HepG2 (cell line): ENCODE measurements around the gene SCGB1D4. TPM values are rescaled to one million over a fixed set of nuclear protein-coding genes. Genes with fewer than 3 reads are reported as not detected.

Experiments used
- ATAC-seq: fragments of 200-7000 bp; cut with Tn5 transposase; 3 replicates; pipeline ENCODE4 v1.9.1; 2020; ENCODE audit warnings: mild to moderate bottlenecking, moderate library complexity
- BruUV-seq: library from RNA; stranded (reverse); fragments of 400-500 nt; replicated peaks from 2 replicates; lab custom pipeline; 2021; lab: Mats Ljungman, UMichigan
- CTCF ChIA-PET: fragments of 300-600 bp; formaldehyde crosslinking; extraction: SDS; loops from one replicate; lab custom pipeline; 2021; ENCODE audit warnings: low total read pairs, inconsistent platforms, low intra/inter-chr PET ratio; lab: Yijun Ruan, JAX
- POLR2A ChIA-PET: fragments of 350-600 bp; sonication (Branson Sonifier 250); formaldehyde crosslinking; loops from one replicate; lab custom pipeline; 2020; ENCODE audit warnings: antibody characterized with exemption, inconsistent platforms; lab: Yijun Ruan, JAX
- DNase-seq: peaks from one replicate; pipeline ENCODE4 v3.0.0-alpha.2; 2015; ENCODE audit warnings: low spot score
- FAIRE-seq: peaks from 3 replicates; lab custom pipeline; 2011; peaks lifted over from hg19 to GRCh38; lab: Jason Lieb, UNC
- H2AFZ ChIP-seq: one replicate; pipeline ENCODE4 v1.6.1; 2011; ENCODE audit warnings: low read length, inconsistent platforms
- H3K27ac ChIP-seq: fragments of 300-600 bp; 3 replicates; pipeline ENCODE4 v1.8.0; 2011; ENCODE audit warnings: mixed run types, mild to moderate bottlenecking, mixed read lengths, low read length, inconsistent platforms; ENCODE audit not compliant: insufficient read depth; ENCODE audit errors: extremely low read length
- H3K27me3 ChIP-seq, 2 experiments: fragments of 200-600 bp in 1 of 2; 2 replicates in 1 of 2; 3 replicates in 1 of 2; pipeline versions ENCODE4 v1.6.0 to v1.8.0; 2011; ENCODE audit warnings: low read length in 2 of 2, mild to moderate bottlenecking in 2 of 2, moderate library complexity in 2 of 2, inconsistent platforms in 1 of 2; ENCODE audit not compliant: insufficient read depth in 2 of 2, control insufficient read depth in 1 of 2
- H3K36me3 ChIP-seq, 2 experiments: fragments of 200-600 bp in 1 of 2; replicated peaks in 1 of 2; 2 replicates in 1 of 2; 3 replicates in 1 of 2; pipeline versions ENCODE4 v1.5.1 to v1.8.0; 2011; ENCODE audit warnings: low read length in 2 of 2, inconsistent platforms in 1 of 2; ENCODE audit not compliant: insufficient read depth in 2 of 2, control insufficient read depth in 1 of 2
- H3K4me1 ChIP-seq: 2 replicates; pipeline ENCODE4 v1.5.1; 2012; ENCODE audit warnings: low read length, inconsistent platforms; ENCODE audit not compliant: insufficient read depth
- H3K4me2 ChIP-seq: 2 replicates; pipeline ENCODE4 v1.6.0; 2011; ENCODE audit warnings: low read depth, low read length, inconsistent platforms
- H3K4me3 ChIP-seq, 3 experiments: fragments of 200-600 bp in 1 of 3; sonication (generic), shearing (Covaris generic) in 1 of 3; replicated peaks in 1 of 3; 2 replicates each; pipeline ENCODE4 v1.5.1; 2011 to 2016; ENCODE audit warnings: low read length in 3 of 3, inconsistent platforms in 2 of 3, low read depth in 2 of 3, mild to moderate bottlenecking in 2 of 3, control low read depth in 1 of 3, mixed read lengths in 1 of 3; ENCODE audit not compliant: insufficient read depth in 1 of 3
- H3K79me2 ChIP-seq: one replicate; pipeline ENCODE4 v1.6.1; 2011; ENCODE audit warnings: low read length, inconsistent platforms; ENCODE audit not compliant: insufficient read depth
- H3K9ac ChIP-seq: 2 replicates; pipeline ENCODE4 v1.6.0; 2011; ENCODE audit warnings: mild to moderate bottlenecking, low read depth, low read length, inconsistent platforms; ENCODE audit not compliant: insufficient read depth
- H3K9me3 ChIP-seq: 2 replicates; pipeline ENCODE4 v1.5.1; 2012; ENCODE audit warnings: mild to moderate bottlenecking, low read length
- H4K20me1 ChIP-seq: 2 replicates; pipeline ENCODE4 v1.6.0; 2011; ENCODE audit warnings: inconsistent platforms, mild to moderate bottlenecking, low read length, moderate library complexity; ENCODE audit not compliant: insufficient read depth
- CEBPB ChIP-seq: IDR thresholded peaks from 2 replicates; pipeline ENCODE4 v1.6.1; 2011; ENCODE audit warnings: low read depth, low read length, improper control_type of control experiment, borderline replicate concordance
- EP300 ChIP-seq, 3 experiments: sonication (generic) in 1 of 3; formaldehyde crosslinking in 1 of 3; IDR thresholded peaks; 2 replicates each; pipeline versions ENCODE4 v1.5.1 to v1.6.1; 2011 to 2020; ENCODE audit warnings: low read depth in 2 of 3, low read length in 2 of 3, borderline replicate concordance in 1 of 3, improper control_type of control experiment in 1 of 3, mild to moderate bottlenecking in 1 of 3, missing genetic modification reagents in 1 of 3, moderate library complexity in 1 of 3
- GATAD1 ChIP-seq: IDR thresholded peaks from 2 replicates; pipeline ENCODE4 v1.6.1; 2016; ENCODE audit warnings: missing genetic modification reagents, missing compliant biosample characterization
- MED1 ChIP-seq: sonication (generic); formaldehyde crosslinking; IDR thresholded peaks from 2 replicates; pipeline ENCODE4 v1.4.0; 2020; ENCODE audit warnings: missing genetic modification reagents
- PTBP1 ChIP-seq: fragments of 200-400 bp; formaldehyde crosslinking; IDR thresholded peaks from 2 replicates; pipeline ENCODE4 v1.6.1; 2018; ENCODE audit warnings: low read length, low read depth; ENCODE audit not compliant: poor library complexity, severe bottlenecking
- RARA ChIP-seq: IDR thresholded peaks from 2 replicates; pipeline ENCODE4 v1.6.1; 2016; ENCODE audit warnings: missing genetic modification reagents, missing compliant biosample characterization
- TCF7 ChIP-seq: sonication (generic); IDR thresholded peaks from 2 replicates; pipeline ENCODE4 v1.6.1; 2016; ENCODE audit warnings: antibody characterized with exemption, low read depth
- ZFY ChIP-seq: sonication (generic); formaldehyde crosslinking; IDR thresholded peaks from 2 replicates; pipeline ENCODE4 v1.4.0; 2020; ENCODE audit warnings: missing genetic modification reagents
- ZNF7 ChIP-seq: IDR thresholded peaks from 2 replicates; pipeline ENCODE4 v1.6.1; 2016; ENCODE audit warnings: missing biosample characterization, missing genetic modification reagents
- WGBS: methylation state at CpG from one replicate; pipeline ENCODE4 v1.1.6; 2017; ENCODE audit warnings: low lambda C conversion rate; 5-methylcytosine and 5-hydroxymethylcytosine counted together
- in situ Hi-C: cut with HindIII; loops from 2 replicates; pipeline ENCODE4 v1.10.0; 2017; ENCODE audit warnings: low pct_unique_long_range_greater_than_20kb; ENCODE audit not compliant: extremely low pct_ligation_motif_present
- intact Hi-C: fragments of 100-400 bp; cut with micrococcal nuclease; formaldehyde crosslinking; loops from one replicate; pipeline ENCODE4 v1.10.0; 2022; ENCODE audit not compliant: unreplicated experiment
- polyA plus RNA-seq, 8 experiments: library from polyadenylated mRNA; depleted of rRNA in 3 of 8; stranded (reverse) in 7 of 8; unstranded in 1 of 8; fragments of >200 nt; fragmentation: Illumina TruSeq in 4 of 8; extraction: Trizol in 4 of 8; gene quantifications; 2 replicates each; pipeline versions ENCODE4 v1.2.1 to v1.2.3, GENCODE V29; 2011 to 2016; ENCODE audit warnings: low read depth in 4 of 8, missing spikeins in 1 of 8, mixed read lengths in 1 of 8; ENCODE audit not compliant: insufficient read depth in 1 of 8
- total RNA-seq, 5 experiments: library from RNA; depleted of rRNA; stranded (reverse); fragments of >200 nt; fragmentation: Illumina TruSeq; extraction: Trizol; gene quantifications; 2 replicates each; pipeline ENCODE4 v1.2.3, GENCODE V29; 2016; ENCODE audit warnings: low read depth in 1 of 5
- TF ChIP-seq, protein P1 (sequence below): IDR thresholded peaks from 2 replicates; pipeline ENCODE4 v1.4.0; 2020; ENCODE audit warnings: mild to moderate bottlenecking, missing genetic modification reagents
- TF ChIP-seq, protein P2 (sequence below): sonication (generic); formaldehyde crosslinking; conservative IDR thresholded peaks from 2 replicates; pipeline ENCODE4 v1.4.0; 2020; ENCODE audit warnings: mild to moderate bottlenecking, missing genetic modification reagents, moderate library complexity

SCGB1D4 gene
- total and polyA plus RNA-seq, 2 of the 13 experiments (the other 11 are each of a cell fraction or from before 2014, with no cell fraction given) = not detected

DNA sequence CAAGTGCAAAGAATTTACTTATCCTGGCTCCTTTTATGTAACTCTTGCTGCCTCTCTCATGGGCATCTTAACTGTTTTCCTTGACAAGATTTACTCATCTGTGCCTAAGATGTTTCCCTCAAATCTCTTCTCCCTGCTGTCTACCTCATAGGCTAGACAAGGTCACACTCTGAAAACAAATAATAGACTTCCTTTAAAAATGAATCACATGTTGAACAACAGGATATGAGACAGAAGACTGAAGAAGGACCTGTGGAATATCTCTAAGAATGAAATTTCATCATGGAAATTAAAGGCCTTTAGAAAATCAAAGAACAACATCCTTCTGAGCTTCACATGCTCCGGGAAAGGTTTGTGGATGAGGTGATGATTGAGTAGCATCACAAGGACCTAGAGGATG, 34.9 kb downstream of the SCGB1D4 start:
- no peak for ATAC-seq
- in situ Hi-C loops (no loop called here), intact Hi-C loops (no loop called here)
- DNase-seq = no peak
- WGBS = 41% methylated on average over 1 of the region's 1 CpG
- TF ChIP-seq TCF7 (0 out of 2 replicates have a peak, but pooled peaks have one; percentile 7), EP300 (IDR thresholded peaks at IDR 0.05; ENCODE audit: low read depth in 2 of 2, low read length in 2 of 2) (peak in 1 of 2 experiments; percentile 39; a peak in 1 of 4 replicates), EP300 (CRISPR knock-in tag; IDR thresholded peaks at IDR 0.05; ENCODE audit: borderline replicate concordance) (no peak), GATAD1 (no peak), RARA (CRISPR knock-in tag) (0 out of 2 replicates have a peak, but pooled peaks have one; percentile 12), CEBPB (no peak), PTBP1 (no peak), ZNF7 (CRISPR knock-in tag) (no peak), MED1 (CRISPR knock-in tag) (0 out of 2 replicates have a peak, but pooled peaks have one; percentile 23), ZFY (CRISPR knock-in tag) (0 out of 2 replicates have a peak, but pooled peaks have one; percentile 21)
- TF ChIP-seq, protein P1, sequence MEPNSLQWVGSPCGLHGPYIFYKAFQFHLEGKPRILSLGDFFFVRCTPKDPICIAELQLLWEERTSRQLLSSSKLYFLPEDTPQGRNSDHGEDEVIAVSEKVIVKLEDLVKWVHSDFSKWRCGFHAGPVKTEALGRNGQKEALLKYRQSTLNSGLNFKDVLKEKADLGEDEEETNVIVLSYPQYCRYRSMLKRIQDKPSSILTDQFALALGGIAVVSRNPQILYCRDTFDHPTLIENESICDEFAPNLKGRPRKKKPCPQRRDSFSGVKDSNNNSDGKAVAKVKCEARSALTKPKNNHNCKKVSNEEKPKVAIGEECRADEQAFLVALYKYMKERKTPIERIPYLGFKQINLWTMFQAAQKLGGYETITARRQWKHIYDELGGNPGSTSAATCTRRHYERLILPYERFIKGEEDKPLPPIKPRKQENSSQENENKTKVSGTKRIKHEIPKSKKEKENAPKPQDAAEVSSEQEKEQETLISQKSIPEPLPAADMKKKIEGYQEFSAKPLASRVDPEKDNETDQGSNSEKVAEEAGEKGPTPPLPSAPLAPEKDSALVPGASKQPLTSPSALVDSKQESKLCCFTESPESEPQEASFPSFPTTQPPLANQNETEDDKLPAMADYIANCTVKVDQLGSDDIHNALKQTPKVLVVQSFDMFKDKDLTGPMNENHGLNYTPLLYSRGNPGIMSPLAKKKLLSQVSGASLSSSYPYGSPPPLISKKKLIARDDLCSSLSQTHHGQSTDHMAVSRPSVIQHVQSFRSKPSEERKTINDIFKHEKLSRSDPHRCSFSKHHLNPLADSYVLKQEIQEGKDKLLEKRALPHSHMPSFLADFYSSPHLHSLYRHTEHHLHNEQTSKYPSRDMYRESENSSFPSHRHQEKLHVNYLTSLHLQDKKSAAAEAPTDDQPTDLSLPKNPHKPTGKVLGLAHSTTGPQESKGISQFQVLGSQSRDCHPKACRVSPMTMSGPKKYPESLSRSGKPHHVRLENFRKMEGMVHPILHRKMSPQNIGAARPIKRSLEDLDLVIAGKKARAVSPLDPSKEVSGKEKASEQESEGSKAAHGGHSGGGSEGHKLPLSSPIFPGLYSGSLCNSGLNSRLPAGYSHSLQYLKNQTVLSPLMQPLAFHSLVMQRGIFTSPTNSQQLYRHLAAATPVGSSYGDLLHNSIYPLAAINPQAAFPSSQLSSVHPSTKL (CRISPR knock-in tag) = peak; percentile 54; the same call in 1 of the 2 replicates
- TF ChIP-seq, protein P2, sequence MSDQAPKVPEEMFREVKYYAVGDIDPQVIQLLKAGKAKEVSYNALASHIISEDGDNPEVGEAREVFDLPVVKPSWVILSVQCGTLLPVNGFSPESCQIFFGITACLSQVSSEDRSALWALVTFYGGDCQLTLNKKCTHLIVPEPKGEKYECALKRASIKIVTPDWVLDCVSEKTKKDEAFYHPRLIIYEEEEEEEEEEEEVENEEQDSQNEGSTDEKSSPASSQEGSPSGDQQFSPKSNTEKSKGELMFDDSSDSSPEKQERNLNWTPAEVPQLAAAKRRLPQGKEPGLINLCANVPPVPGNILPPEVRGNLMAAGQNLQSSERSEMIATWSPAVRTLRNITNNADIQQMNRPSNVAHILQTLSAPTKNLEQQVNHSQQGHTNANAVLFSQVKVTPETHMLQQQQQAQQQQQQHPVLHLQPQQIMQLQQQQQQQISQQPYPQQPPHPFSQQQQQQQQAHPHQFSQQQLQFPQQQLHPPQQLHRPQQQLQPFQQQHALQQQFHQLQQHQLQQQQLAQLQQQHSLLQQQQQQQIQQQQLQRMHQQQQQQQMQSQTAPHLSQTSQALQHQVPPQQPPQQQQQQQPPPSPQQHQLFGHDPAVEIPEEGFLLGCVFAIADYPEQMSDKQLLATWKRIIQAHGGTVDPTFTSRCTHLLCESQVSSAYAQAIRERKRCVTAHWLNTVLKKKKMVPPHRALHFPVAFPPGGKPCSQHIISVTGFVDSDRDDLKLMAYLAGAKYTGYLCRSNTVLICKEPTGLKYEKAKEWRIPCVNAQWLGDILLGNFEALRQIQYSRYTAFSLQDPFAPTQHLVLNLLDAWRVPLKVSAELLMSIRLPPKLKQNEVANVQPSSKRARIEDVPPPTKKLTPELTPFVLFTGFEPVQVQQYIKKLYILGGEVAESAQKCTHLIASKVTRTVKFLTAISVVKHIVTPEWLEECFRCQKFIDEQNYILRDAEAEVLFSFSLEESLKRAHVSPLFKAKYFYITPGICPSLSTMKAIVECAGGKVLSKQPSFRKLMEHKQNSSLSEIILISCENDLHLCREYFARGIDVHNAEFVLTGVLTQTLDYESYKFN = peak; percentile 23; the same call in 1 of the 2 replicates
- H3K79me2 ChIP-seq = no peaks in the 10 kb centered on the region
- H3K9me3 ChIP-seq = no peaks in the 10 kb centered on the region
- no peak overlapping the region for H3K4me3 ChIP-seq
- ChIA-PET POLR2A (no interaction called here), CTCF (no interaction called here)
- no peaks in the 10 kb centered on the region for H3K36me3 ChIP-seq
- H3K4me1 ChIP-seq = peaks cover 69% of the 10 kb centered on the region
- no peaks in the 10 kb centered on the region for H4K20me1 ChIP-seq
- no peak overlapping the region for H3K27ac ChIP-seq
- H3K4me2 ChIP-seq = no peak overlapping the region
- FAIRE-seq = no peak
- no peak overlapping the region for H2AFZ ChIP-seq
- BruUV-seq = no TSS peak
- H3K27me3 ChIP-seq = no peaks in the 10 kb centered on the region
- H3K9ac ChIP-seq = no peak overlapping the region
